Caco-2 (cell line): ENCODE measurements around the gene GTF3C4. TPM values are rescaled to one million over a fixed set of nuclear protein-coding genes. Genes with fewer than 3 reads are reported as not detected.

Experiments used
- BruUV-seq: library from RNA; stranded (reverse); fragments of 400-500 nt; replicated peaks from 2 replicates; lab custom pipeline; 2021; lab: Mats Ljungman, UMichigan
- CTCF ChIA-PET: fragments of 300-600 bp; sonication (Branson Sonifier 250); formaldehyde crosslinking; loops from one replicate; lab custom pipeline; 2022; ENCODE audit warnings: antibody characterized with exemption; lab: Charles Lee
- POLR2A ChIA-PET: fragments of 300-600 bp; sonication (Branson Sonifier 250); formaldehyde crosslinking; loops from one replicate; lab custom pipeline; 2022; ENCODE audit warnings: antibody characterized with exemption; lab: Charles Lee
- DNase-seq, 2 experiments: peaks; one replicate each; pipeline versions ENCODE4 v3.0.0 to v3.0.0-alpha.2; 2020 to 2022
- H3K27me3 ChIP-seq: replicated peaks from 2 replicates; pipeline ENCODE4 v1.6.0; 2011; ENCODE audit warnings: low read length; ENCODE audit not compliant: control insufficient read depth, insufficient read depth
- H3K36me3 ChIP-seq: 2 replicates; pipeline ENCODE4 v1.5.1; 2011; ENCODE audit warnings: low read length; ENCODE audit not compliant: control insufficient read depth, insufficient read depth
- H3K4me1 ChIP-seq: fragments of 250-450 bp; sonication (Bioruptor Pico); 2 replicates; pipeline ENCODE4 v1.5.1; 2020; ENCODE audit warnings: mild to moderate bottlenecking
- H3K4me3 ChIP-seq: 2 replicates; pipeline ENCODE4 v1.5.1; 2011; ENCODE audit warnings: low read depth, mild to moderate bottlenecking, control low read depth, low read length
- H3K9me3 ChIP-seq: fragments of 250-450 bp; sonication (Bioruptor Pico); 2 replicates; pipeline ENCODE4 v1.5.1; 2020; ENCODE audit warnings: mild to moderate bottlenecking, moderate library complexity
- H3K27ac Mint-ChIP-seq: one replicate; pipeline ENCODE4 v1.8.0; 2022; ENCODE audit warnings: mixed read lengths; ENCODE audit not compliant: unreplicated experiment
- H3K27me3 Mint-ChIP-seq: one replicate; pipeline ENCODE4 v1.8.0; 2022; ENCODE audit warnings: mixed read lengths; ENCODE audit not compliant: insufficient read depth, unreplicated experiment
- H3K36me3 Mint-ChIP-seq: one replicate; pipeline ENCODE4 v1.8.0; 2022; ENCODE audit warnings: mild to moderate bottlenecking, mixed read lengths; ENCODE audit not compliant: insufficient read depth, unreplicated experiment
- H3K4me1 Mint-ChIP-seq: one replicate; pipeline ENCODE4 v1.8.0; 2022; ENCODE audit warnings: low read depth, mixed read lengths; ENCODE audit not compliant: unreplicated experiment
- H3K4me3 Mint-ChIP-seq: one replicate; pipeline ENCODE4 v1.8.0; 2022; ENCODE audit warnings: mild to moderate bottlenecking, moderate library complexity, mixed read lengths; ENCODE audit not compliant: unreplicated experiment
- H3K9me3 Mint-ChIP-seq: one replicate; pipeline ENCODE4 v1.8.0; 2022; ENCODE audit warnings: mixed read lengths; ENCODE audit not compliant: unreplicated experiment
- intact Hi-C: fragments of 100-400 bp; cut with micrococcal nuclease; formaldehyde crosslinking; loops from one replicate; pipeline ENCODE4 v1.10.0; 2022; ENCODE audit not compliant: unreplicated experiment
- total RNA-seq: library from RNA; stranded (reverse); gene quantifications from 2 replicates; pipeline ENCODE4 v1.2.3, GENCODE V29; 2022
- TF ChIP-seq, protein P1 (sequence below), 2 experiments: fragments of 200-600 bp in 1 of 2; IDR thresholded peaks; 1 replicate in 1 of 2; 2 replicates in 1 of 2; pipeline versions ENCODE4 v1.5.1 to v1.8.0; 2011 to 2022; ENCODE audit warnings: antibody characterized with exemption in 1 of 2, control low read depth in 1 of 2, inconsistent platforms in 1 of 2, low read depth in 1 of 2, low read length in 1 of 2, mild to moderate bottlenecking in 1 of 2, moderate library complexity in 1 of 2; ENCODE audit not compliant: insufficient read depth in 1 of 2, severe bottlenecking in 1 of 2, unreplicated experiment in 1 of 2

Gene GTF3C4
- total RNA-seq, 1 experiment from 2014 or later = 23.6 TPM

DNA sequence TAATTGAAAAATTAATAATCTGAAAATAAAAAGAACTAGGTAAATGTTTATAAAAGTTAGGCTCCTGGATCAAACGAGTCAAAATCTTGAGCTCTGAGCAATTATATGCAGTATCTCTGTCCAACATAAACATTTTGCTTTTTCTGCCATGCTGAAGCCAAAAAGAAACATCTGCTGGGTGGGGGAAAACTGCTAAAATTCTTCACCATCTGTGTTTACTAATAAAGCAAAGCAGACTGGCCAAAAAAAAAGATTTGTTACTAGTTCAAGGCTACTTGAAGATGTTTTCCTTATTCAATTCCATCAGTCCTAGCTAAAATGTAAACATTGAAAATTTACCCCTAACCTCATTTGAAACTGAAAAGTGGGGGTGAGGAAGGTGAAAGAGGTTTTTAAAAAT is 29.7 kb downstream of the GTF3C4 start:
- H3K4me3 ChIP-seq = no peak overlapping the region
- CTCF ChIA-PET = no interaction called here
- Mint-ChIP-seq H3K4me3 (no peak overlapping the region), H3K36me3 (peaks cover 10% of the 10 kb centered on the region), H3K9me3 (peaks cover 49% of the 10 kb centered on the region), H3K4me1 (no peaks in the 10 kb centered on the region), H3K27ac (no peak overlapping the region), H3K27me3 (no peaks in the 10 kb centered on the region)
- peaks cover 33% of the 10 kb centered on the region for H3K9me3 ChIP-seq
- BruUV-seq = no TSS peak
- H3K36me3 ChIP-seq = no peaks in the 10 kb centered on the region
- H3K27me3 ChIP-seq = no peaks in the 10 kb centered on the region
- POLR2A ChIA-PET = interaction anchor here (0.6 kb wide), 1 partner anchor 11 kb away, joined by 3 read pairs; no protein-coding TSS in a partner anchor
- no peak for DNase-seq
- TF ChIP-seq, protein P1, sequence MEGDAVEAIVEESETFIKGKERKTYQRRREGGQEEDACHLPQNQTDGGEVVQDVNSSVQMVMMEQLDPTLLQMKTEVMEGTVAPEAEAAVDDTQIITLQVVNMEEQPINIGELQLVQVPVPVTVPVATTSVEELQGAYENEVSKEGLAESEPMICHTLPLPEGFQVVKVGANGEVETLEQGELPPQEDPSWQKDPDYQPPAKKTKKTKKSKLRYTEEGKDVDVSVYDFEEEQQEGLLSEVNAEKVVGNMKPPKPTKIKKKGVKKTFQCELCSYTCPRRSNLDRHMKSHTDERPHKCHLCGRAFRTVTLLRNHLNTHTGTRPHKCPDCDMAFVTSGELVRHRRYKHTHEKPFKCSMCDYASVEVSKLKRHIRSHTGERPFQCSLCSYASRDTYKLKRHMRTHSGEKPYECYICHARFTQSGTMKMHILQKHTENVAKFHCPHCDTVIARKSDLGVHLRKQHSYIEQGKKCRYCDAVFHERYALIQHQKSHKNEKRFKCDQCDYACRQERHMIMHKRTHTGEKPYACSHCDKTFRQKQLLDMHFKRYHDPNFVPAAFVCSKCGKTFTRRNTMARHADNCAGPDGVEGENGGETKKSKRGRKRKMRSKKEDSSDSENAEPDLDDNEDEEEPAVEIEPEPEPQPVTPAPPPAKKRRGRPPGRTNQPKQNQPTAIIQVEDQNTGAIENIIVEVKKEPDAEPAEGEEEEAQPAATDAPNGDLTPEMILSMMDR (IDR thresholded peaks at IDR 0.05; ENCODE audit: insufficient read depth in 1 of 2, low read depth in 1 of 2, low read length in 1 of 2, severe bottlenecking in 1 of 2, unreplicated experiment in 1 of 2) = no peak
- H3K4me1 ChIP-seq = no peaks in the 10 kb centered on the region
- intact Hi-C loops = no loop called here

DNA sequence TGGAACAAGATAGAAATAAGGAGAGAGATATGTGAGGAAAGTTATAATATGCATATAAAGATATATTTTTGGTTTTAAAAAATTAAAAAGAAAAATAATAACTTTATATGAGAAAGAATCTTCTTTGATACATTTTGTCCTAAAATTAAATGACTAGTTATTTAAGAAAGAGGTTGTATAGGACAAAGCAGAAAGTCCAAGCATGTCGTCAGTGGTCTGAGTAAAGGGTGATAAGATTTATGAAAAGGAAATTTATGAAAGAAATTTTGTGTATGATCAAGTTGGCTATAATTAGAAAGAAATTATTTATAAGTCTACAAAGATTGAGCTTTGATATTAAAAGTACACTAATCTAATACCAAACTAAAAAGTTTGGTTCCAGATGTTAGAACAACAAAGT is 32.0 kb downstream of the GTF3C4 start:
- H3K27me3 ChIP-seq = no peaks in the 10 kb centered on the region
- TF ChIP-seq, protein P1 (IDR thresholded peaks at IDR 0.05; ENCODE audit: insufficient read depth in 1 of 2, low read depth in 1 of 2, low read length in 1 of 2, severe bottlenecking in 1 of 2, unreplicated experiment in 1 of 2) = no peak
- Mint-ChIP-seq H3K4me3 (no peak overlapping the region), H3K36me3 (peaks cover 6% of the 10 kb centered on the region), H3K4me1 (no peaks in the 10 kb centered on the region), H3K27me3 (no peaks in the 10 kb centered on the region), H3K27ac (no peak overlapping the region), H3K9me3 (peaks cover 33% of the 10 kb centered on the region)
- no peak for DNase-seq
- intact Hi-C loops = no loop called here
- no TSS peak for BruUV-seq
- H3K4me1 ChIP-seq = no peaks in the 10 kb centered on the region
- no peaks in the 10 kb centered on the region for H3K36me3 ChIP-seq
- H3K4me3 ChIP-seq = no peak overlapping the region
- POLR2A ChIA-PET = no interaction called here
- H3K9me3 ChIP-seq = peaks cover 30% of the 10 kb centered on the region
- CTCF ChIA-PET = no interaction called here

GRCh38 chr9:132703336-132703735 is 33.1 kb downstream of the GTF3C4 start:
- H3K9me3 Mint-ChIP-seq = peaks cover 22% of the 10 kb centered on the region
- no TSS peak for BruUV-seq
- peaks cover 6% of the 10 kb centered on the region for H3K36me3 Mint-ChIP-seq
- TF ChIP-seq, protein P1 (IDR thresholded peaks at IDR 0.05; ENCODE audit: insufficient read depth in 1 of 2, low read depth in 1 of 2, low read length in 1 of 2, severe bottlenecking in 1 of 2, unreplicated experiment in 1 of 2) = no peak
- Histone ChIP-seq H3K9me3 (peaks cover 19% of the 10 kb centered on the region), H3K4me1 (no peaks in the 10 kb centered on the region), H3K27me3 (no peaks in the 10 kb centered on the region), H3K36me3 (no peaks in the 10 kb centered on the region), H3K4me3 (no peak overlapping the region)
- H3K27me3 Mint-ChIP-seq = no peaks in the 10 kb centered on the region
- H3K4me3 Mint-ChIP-seq = no peak overlapping the region
- no peak for DNase-seq
- POLR2A ChIA-PET = no interaction called here
- H3K4me1 Mint-ChIP-seq = no peaks in the 10 kb centered on the region
- CTCF ChIA-PET = no interaction called here
- no peak overlapping the region for H3K27ac Mint-ChIP-seq
- intact Hi-C loops = no loop called here
